Lower leg skin (tissue), 4 donors: Measurements from ENCODE around the gene NLN. TPM values are rescaled to one million over a fixed set of nuclear protein-coding genes. Genes with fewer than 3 reads are reported as not detected.

Experiments
- DNase-seq, 2 donors: peaks; one replicate each; pipeline ENCODE4 v3.0.0-alpha.2; 2019; ENCODE audit warnings: low spot score in 2 of 2
- H3K4me3 ChIP-seq: fragments of 200-600 bp; sonication (generic); 2 replicates; pipeline ENCODE4 v1.5.1; 2017; ENCODE audit warnings: mild to moderate bottlenecking, low read depth; ENCODE audit not compliant: poor library complexity, severe bottlenecking
- CTCF ChIP-seq, 3 donors: fragments of 450-650 bp; IDR thresholded peaks; one replicate each; pipeline ENCODE4 v1.5.1; 2016; ENCODE audit warnings: antibody characterized with exemption in 3 of 3, mild to moderate bottlenecking in 3 of 3, moderate library complexity in 2 of 3
- POLR2A ChIP-seq, 2 donors: fragments of 450-650 bp; IDR thresholded peaks; one replicate each; pipeline ENCODE4 v1.6.1; 2016 to 2017; ENCODE audit warnings: antibody characterized with exemption in 2 of 2, mild to moderate bottlenecking in 1 of 2, moderate library complexity in 1 of 2
- WGBS, 2 donors: methylation state at CpG; one replicate each; pipeline ENCODE4 v1.1.5; 2018; 5-methylcytosine and 5-hydroxymethylcytosine counted together
- intact Hi-C: fragments of 100-400 bp; cut with DNase I; formaldehyde crosslinking; loops from one replicate; pipeline ENCODE4 v1.15.0; 2023; ENCODE audit warnings: low total_unique reads
- total RNA-seq, 4 donors: library from RNA; depleted of rRNA; stranded (reverse); fragments of >200 nt; gene quantifications; one replicate each; pipeline ENCODE4 v1.1.0, GENCODE V29; 2016

NLN gene
- total RNA-seq, 4 donors from 2014 or later, result 14.0 to 18.8 (median 16.4) TPM

- DNase-seq, result no peak
- TF ChIP-seq CTCF (IDR thresholded peaks at IDR 0.05) (no peak), POLR2A (IDR thresholded peaks at IDR 0.05) (no peak)
- H3K4me3 ChIP-seq, result no peak overlapping the region
- intact Hi-C loops, result no loop called here
Observed at GRCh38 chr5:65819905-65820240, 97.9 kb downstream of the NLN start.

GRCh38 chr5:65820373-65820772, 98.4 kb downstream of the NLN start:
- TF ChIP-seq POLR2A (IDR thresholded peaks at IDR 0.05) (no peak), CTCF (IDR thresholded peaks at IDR 0.05) (no peak)
- intact Hi-C loops, result no loop called here
- no peak overlapping the region for H3K4me3 ChIP-seq
- DNase-seq, result no peak
- WGBS, 2 donors, result 85 to 87% methylated on average over 2 of the region's 2 CpGs

GRCh38 chr5:65821966-65822365, 100.0 kb downstream of the NLN start:
- TF ChIP-seq CTCF (IDR thresholded peaks at IDR 0.05), result no peak
- no peak for TF ChIP-seq POLR2A (IDR thresholded peaks at IDR 0.05)
- H3K4me3 ChIP-seq, result no peak overlapping the region
- WGBS, 2 donors, result 81 to 86% methylated on average over 4 of the region's 4 CpGs
- DNase-seq, result no peak
- intact Hi-C loops, result no loop called here

- TF ChIP-seq POLR2A (IDR thresholded peaks at IDR 0.05) (no peak), CTCF (IDR thresholded peaks at IDR 0.05) (no peak)
- no peak for DNase-seq
- WGBS, 2 donors, result 67 to 78% methylated on average over 6 of the region's 6 CpGs
- H3K4me3 ChIP-seq, result no peak overlapping the region
- intact Hi-C loops, result no loop called here
Observed at GRCh38 chr5:65822710-65823109, 100.7 kb downstream of the NLN start.

GRCh38 chr5:65823204-65823603, 101.2 kb downstream of the NLN start:
- no peak for TF ChIP-seq POLR2A (IDR thresholded peaks at IDR 0.05)
- TF ChIP-seq CTCF (IDR thresholded peaks at IDR 0.05), result no peak
- H3K4me3 ChIP-seq, result no peak overlapping the region
- intact Hi-C loops, result no loop called here
- 71 to 76% methylated on average over 2 of the region's 2 CpGs for WGBS, 2 donors
- no peak for DNase-seq

- no peak for DNase-seq
- intact Hi-C loops, result no loop called here
- 41 to 58% methylated on average over 4 of the region's 4 CpGs for WGBS, 2 donors
- H3K4me3 ChIP-seq, result no peak overlapping the region
- TF ChIP-seq POLR2A (IDR thresholded peaks at IDR 0.05), result no peak
- TF ChIP-seq CTCF (IDR thresholded peaks at IDR 0.05), result no peak
Observed at GRCh38 chr5:65823845-65824445, 101.9 kb downstream of the NLN start.
